ENCODE results near the gene XPO1.

The XPO1 gene

GRCh38 chr2:61530749-61531148, 7.4 kb downstream of the XPO1 start:
- Histone ChIP-seq H3K14ac (ENCODE audit: low read length) (no peak overlapping the region), H2BK5ac (ENCODE audit: low read length) (no peak overlapping the region), H3K4ac (ENCODE audit: low read length) (no peak overlapping the region), H3K4me2 (ENCODE audit: insufficient read depth, low read length, poor library complexity, severe bottlenecking) (no peak overlapping the region), H3K23ac (ENCODE audit: low read depth, low read length, poor library complexity) (no peak overlapping the region), H4K91ac (ENCODE audit: low read depth, low read length, poor library complexity) (no peak overlapping the region), H2AFZ (ENCODE audit: low read length) (no peak overlapping the region), H3K9me3 (replicated peaks in 1 of 2; ENCODE audit: control insufficient read depth in 2 of 2, insufficient read depth in 1 of 2, low read depth in 1 of 2, low read length in 2 of 2) (peaks cover 0 to 4% of the 10 kb centered on the region in 2 donors), H2BK15ac (ENCODE audit: low read length) (no peak overlapping the region), H3K36me3 (replicated peaks in 1 of 2; ENCODE audit: control insufficient read depth in 2 of 2, insufficient read depth in 2 of 2, low read length in 2 of 2) (peaks cover 0 to 88% of the 10 kb centered on the region in 2 donors), H2BK120ac (ENCODE audit: low read depth, low read length) (no peak overlapping the region), H3K18ac (ENCODE audit: low read length) (no peak overlapping the region), H3K27me3 (ENCODE audit: control insufficient read depth in 3 of 3, insufficient read depth in 3 of 3, low read depth in 1 of 3, low read length in 3 of 3) (no peaks in the 10 kb centered on the region), H2AK5ac (ENCODE audit: low read depth, low read length) (no peak overlapping the region), H3K79me1 (ENCODE audit: low read depth, low read length) (peaks cover 2% of the 10 kb centered on the region), H3K9ac (ENCODE audit: low read depth, low read length, poor library complexity) (no peak overlapping the region), H3K4me1 (ENCODE audit: control insufficient read depth in 2 of 2, insufficient read depth in 1 of 2, low read depth in 1 of 2, low read length in 2 of 2) (peaks cover 4 to 11% of the 10 kb centered on the region in 2 donors), H3K27ac (replicated peaks; ENCODE audit: low read length) (no peak overlapping the region), H2BK12ac (ENCODE audit: low read length) (no peak overlapping the region), H3K4me3 (ENCODE audit: low read length in 2 of 2) (no peak overlapping the region), H4K8ac (ENCODE audit: low read depth, low read length) (no peak overlapping the region)
- no CpG with 5 or more reads among the region's 2 CpGs for WGBS, 2 donors (ENCODE audit: extremely low coverage in 2 of 2, insufficient read length in 2 of 2, insufficient replicate concordance in 1 of 2)
- DNase-seq (ENCODE audit: low spot score), result no peak

GRCh38 chr2:61529944-61530735, 8.0 kb downstream of the XPO1 start:
- no peak overlapping the region for H3K18ac ChIP-seq (ENCODE audit: low read length)
- H4K8ac ChIP-seq (ENCODE audit: low read depth, low read length), result no peak overlapping the region
- H3K27ac ChIP-seq (replicated peaks; ENCODE audit: low read length), result no peak overlapping the region
- no peak overlapping the region for H2BK5ac ChIP-seq (ENCODE audit: low read length)
- H3K9me3 ChIP-seq (replicated peaks in 1 of 2; ENCODE audit: control insufficient read depth in 2 of 2, insufficient read depth in 1 of 2, low read depth in 1 of 2, low read length in 2 of 2), result peaks cover 0 to 4% of the 10 kb centered on the region in 2 donors
- H3K4ac ChIP-seq (ENCODE audit: low read length), result no peak overlapping the region
- H3K4me3 ChIP-seq (ENCODE audit: low read length in 2 of 2), result no peak overlapping the region
- peaks cover 2% of the 10 kb centered on the region for H3K79me1 ChIP-seq (ENCODE audit: low read depth, low read length)
- H3K36me3 ChIP-seq (replicated peaks in 1 of 2; ENCODE audit: control insufficient read depth in 2 of 2, insufficient read depth in 2 of 2, low read length in 2 of 2), result peaks cover 0 to 92% of the 10 kb centered on the region in 2 donors
- no peak overlapping the region for H3K14ac ChIP-seq (ENCODE audit: low read length)
- H2BK15ac ChIP-seq (ENCODE audit: low read length), result no peak overlapping the region
- no peak overlapping the region for H3K9ac ChIP-seq (ENCODE audit: low read depth, low read length, poor library complexity)
- no peak overlapping the region for H2BK120ac ChIP-seq (ENCODE audit: low read depth, low read length)
- no peak overlapping the region for H4K91ac ChIP-seq (ENCODE audit: low read depth, low read length, poor library complexity)
- WGBS, 2 donors (ENCODE audit: extremely low coverage in 2 of 2, insufficient read length in 2 of 2, insufficient replicate concordance in 1 of 2), result 100% methylated on average over 1 of the region's 3 CpGs
- no peak overlapping the region for H2AK5ac ChIP-seq (ENCODE audit: low read depth, low read length)
- no peak overlapping the region for H3K23ac ChIP-seq (ENCODE audit: low read depth, low read length, poor library complexity)
- no peaks in the 10 kb centered on the region for H3K27me3 ChIP-seq (ENCODE audit: control insufficient read depth in 3 of 3, insufficient read depth in 3 of 3, low read depth in 1 of 3, low read length in 3 of 3)
- peaks cover 4 to 11% of the 10 kb centered on the region in 2 donors for H3K4me1 ChIP-seq (ENCODE audit: control insufficient read depth in 2 of 2, insufficient read depth in 1 of 2, low read depth in 1 of 2, low read length in 2 of 2)
- H3K4me2 ChIP-seq (ENCODE audit: insufficient read depth, low read length, poor library complexity, severe bottlenecking), result no peak overlapping the region
- H2BK12ac ChIP-seq (ENCODE audit: low read length), result no peak overlapping the region
- no peak overlapping the region for H2AFZ ChIP-seq (ENCODE audit: low read length)
- no peak for DNase-seq (ENCODE audit: low spot score)

GRCh38 chr2:61520261-61520660, 17.9 kb downstream of the XPO1 start:
- Histone ChIP-seq H3K4ac (ENCODE audit: low read length) (no peak overlapping the region), H3K18ac (ENCODE audit: low read length) (no peak overlapping the region), H3K14ac (ENCODE audit: low read length) (no peak overlapping the region), H4K91ac (ENCODE audit: low read depth, low read length, poor library complexity) (no peak overlapping the region), H3K23ac (ENCODE audit: low read depth, low read length, poor library complexity) (no peak overlapping the region), H2BK5ac (ENCODE audit: low read length) (no peak overlapping the region), H2AK5ac (ENCODE audit: low read depth, low read length) (no peak overlapping the region), H3K4me2 (ENCODE audit: insufficient read depth, low read length, poor library complexity, severe bottlenecking) (no peak overlapping the region), H2BK120ac (ENCODE audit: low read depth, low read length) (no peak overlapping the region), H3K36me3 (replicated peaks in 1 of 2; ENCODE audit: control insufficient read depth in 2 of 2, insufficient read depth in 2 of 2, low read length in 2 of 2) (peaks cover 25 to 100% of the 10 kb centered on the region in 2 donors), H3K27ac (replicated peaks; ENCODE audit: low read length) (no peak overlapping the region), H2AFZ (ENCODE audit: low read length) (no peak overlapping the region), H3K9me3 (replicated peaks in 1 of 2; ENCODE audit: control insufficient read depth in 2 of 2, insufficient read depth in 1 of 2, low read depth in 1 of 2, low read length in 2 of 2) (no peaks in the 10 kb centered on the region), H3K79me1 (ENCODE audit: low read depth, low read length) (peaks cover 3% of the 10 kb centered on the region), H2BK12ac (ENCODE audit: low read length) (no peak overlapping the region), H4K8ac (ENCODE audit: low read depth, low read length) (no peak overlapping the region), H3K4me3 (ENCODE audit: low read length in 2 of 2) (no peak overlapping the region), H2BK15ac (ENCODE audit: low read length) (no peak overlapping the region), H3K4me1 (ENCODE audit: control insufficient read depth in 2 of 2, insufficient read depth in 1 of 2, low read depth in 1 of 2, low read length in 2 of 2) (no peaks in the 10 kb centered on the region), H3K9ac (ENCODE audit: low read depth, low read length, poor library complexity) (no peak overlapping the region), H3K27me3 (ENCODE audit: control insufficient read depth in 3 of 3, insufficient read depth in 3 of 3, low read depth in 1 of 3, low read length in 3 of 3) (no peaks in the 10 kb centered on the region)
- DNase-seq (ENCODE audit: low spot score), result no peak
- WGBS, 2 donors (ENCODE audit: extremely low coverage in 2 of 2, insufficient read length in 2 of 2, insufficient replicate concordance in 1 of 2), result no CpG with 5 or more reads among the region's 3 CpGs

- Histone ChIP-seq H3K27me3 (ENCODE audit: control insufficient read depth in 3 of 3, insufficient read depth in 3 of 3, low read depth in 1 of 3, low read length in 3 of 3) (no peaks in the 10 kb centered on the region), H3K36me3 (replicated peaks in 1 of 2; ENCODE audit: control insufficient read depth in 2 of 2, insufficient read depth in 2 of 2, low read length in 2 of 2) (peaks cover 31 to 100% of the 10 kb centered on the region in 2 donors), H3K23ac (ENCODE audit: low read depth, low read length, poor library complexity) (no peak overlapping the region), H2BK120ac (ENCODE audit: low read depth, low read length) (no peak overlapping the region), H3K4me1 (ENCODE audit: control insufficient read depth in 2 of 2, insufficient read depth in 1 of 2, low read depth in 1 of 2, low read length in 2 of 2) (no peaks in the 10 kb centered on the region), H3K9me3 (replicated peaks in 1 of 2; ENCODE audit: control insufficient read depth in 2 of 2, insufficient read depth in 1 of 2, low read depth in 1 of 2, low read length in 2 of 2) (no peaks in the 10 kb centered on the region), H2AFZ (ENCODE audit: low read length) (no peak overlapping the region), H2AK5ac (ENCODE audit: low read depth, low read length) (no peak overlapping the region), H2BK12ac (ENCODE audit: low read length) (no peak overlapping the region), H3K4me3 (ENCODE audit: low read length in 2 of 2) (no peak overlapping the region), H2BK5ac (ENCODE audit: low read length) (no peak overlapping the region), H4K91ac (ENCODE audit: low read depth, low read length, poor library complexity) (no peak overlapping the region), H3K14ac (ENCODE audit: low read length) (no peak overlapping the region), H3K4me2 (ENCODE audit: insufficient read depth, low read length, poor library complexity, severe bottlenecking) (no peak overlapping the region), H4K8ac (ENCODE audit: low read depth, low read length) (no peak overlapping the region), H3K18ac (ENCODE audit: low read length) (no peak overlapping the region), H2BK15ac (ENCODE audit: low read length) (no peak overlapping the region), H3K79me1 (ENCODE audit: low read depth, low read length) (peaks cover 17% of the 10 kb centered on the region), H3K27ac (replicated peaks; ENCODE audit: low read length) (no peak overlapping the region), H3K4ac (ENCODE audit: low read length) (no peak overlapping the region), H3K9ac (ENCODE audit: low read depth, low read length, poor library complexity) (no peak overlapping the region)
- no CpG with 5 or more reads among the region's 12 CpGs for WGBS, 2 donors (ENCODE audit: extremely low coverage in 2 of 2, insufficient read length in 2 of 2, insufficient replicate concordance in 1 of 2)
- no peak for DNase-seq (ENCODE audit: low spot score)
Measured at GRCh38 chr2:61512768-61513398, 25.3 kb downstream of the XPO1 start.
